K562 (cell line): ENCODE results near the gene EXOC2. TPM values are rescaled to one million over a fixed set of nuclear protein-coding genes. Genes with fewer than 3 reads are reported as not detected.

ENCODE experiments used
- ATAC-seq: fragments of 200-7000 bp; cut with Tn5 transposase; 3 replicates; pipeline ENCODE4 v1.9.1; 2020; ENCODE audit warnings: moderate library complexity
- BruUV-seq: library from RNA; stranded (reverse); fragments of 400-500 nt; replicated peaks from 2 replicates; lab custom pipeline; 2021; lab: Mats Ljungman, UMichigan
- CTCF ChIA-PET: fragments of 300-600 bp; formaldehyde crosslinking; extraction: SDS; loops from one replicate; lab custom pipeline; 2021; ENCODE audit warnings: low intra/inter-chr PET ratio; lab: Yijun Ruan, JAX
- POLR2A ChIA-PET: fragments of 300-600, 350-650 bp; sonication (Branson Sonifier 250); formaldehyde crosslinking; extraction: SDS; loops from one replicate; lab custom pipeline; 2021; ENCODE audit warnings: antibody characterized with exemption, inconsistent platforms; lab: Yijun Ruan, JAX
- DNase-seq, 4 experiments: peaks; one replicate each; pipeline versions ENCODE4 v3.0.0 to v3.0.0-alpha.2; 2011 to 2018; ENCODE audit warnings: low spot score in 3 of 4, mixed read lengths in 3 of 4; ENCODE audit errors: extremely low read depth in 1 of 4
- FAIRE-seq: peaks from 2 replicates; lab custom pipeline; 2011; peaks lifted over from hg19 to GRCh38; lab: Jason Lieb, UNC
- H2AFZ ChIP-seq: 2 replicates; pipeline ENCODE4 v1.6.0; 2011; ENCODE audit warnings: low read depth, low read length, control low read depth, inconsistent platforms
- H3K27ac ChIP-seq: fragments of 200-600 bp; 3 replicates; pipeline ENCODE4 v1.8.0; 2011; ENCODE audit warnings: low read depth, mild to moderate bottlenecking, control low read depth, inconsistent platforms, low read length, moderate library complexity, mixed read lengths; ENCODE audit errors: extremely low read depth
- H3K27me3 ChIP-seq, 2 experiments: fragments of 300-600 bp in 1 of 2; 2 replicates in 1 of 2; 3 replicates in 1 of 2; pipeline versions ENCODE4 v1.6.0 to v1.8.0; 2011; ENCODE audit warnings: inconsistent platforms in 2 of 2, low read length in 2 of 2, mild to moderate bottlenecking in 1 of 2, mixed read lengths in 1 of 2, moderate library complexity in 1 of 2; ENCODE audit not compliant: control insufficient read depth in 2 of 2, insufficient read depth in 2 of 2
- H3K36me3 ChIP-seq: fragments of 300-600 bp; 3 replicates; pipeline ENCODE4 v1.8.0; 2011; ENCODE audit warnings: mild to moderate bottlenecking, low read length, inconsistent platforms; ENCODE audit not compliant: control insufficient read depth, insufficient read depth
- H3K4me1 ChIP-seq, 2 experiments: fragments of 200-600 bp in 1 of 2; replicated peaks in 1 of 2; 2 replicates in 1 of 2; 3 replicates in 1 of 2; pipeline versions ENCODE4 v1.5.1 to v1.8.0; 2011; ENCODE audit warnings: inconsistent platforms in 2 of 2, low read length in 2 of 2, mild to moderate bottlenecking in 1 of 2, mixed read lengths in 1 of 2, moderate library complexity in 1 of 2; ENCODE audit not compliant: control insufficient read depth in 2 of 2, insufficient read depth in 2 of 2
- H3K4me2 ChIP-seq: 2 replicates; pipeline ENCODE4 v1.6.1; 2011; ENCODE audit warnings: low read length, control low read depth, inconsistent platforms, mixed read lengths; ENCODE audit not compliant: insufficient read depth
- H3K4me3 ChIP-seq: fragments of 200-600 bp; sonication (generic), shearing (Covaris generic); 2 replicates; pipeline ENCODE4 v1.5.1; 2016; ENCODE audit warnings: control low read depth, inconsistent platforms
- H3K79me2 ChIP-seq: fragments of 200-600 bp; 3 replicates; pipeline ENCODE4 v1.8.0; 2011; ENCODE audit warnings: low read length, inconsistent platforms; ENCODE audit not compliant: control insufficient read depth, insufficient read depth
- H3K9ac ChIP-seq, 2 experiments: 2 replicates each; pipeline versions ENCODE4 v1.6.0 to v1.6.1; 2011; ENCODE audit warnings: low read depth in 2 of 2, low read length in 2 of 2, control low read depth in 1 of 2, inconsistent platforms in 1 of 2, mild to moderate bottlenecking in 1 of 2, mixed read lengths in 1 of 2; ENCODE audit not compliant: insufficient read depth in 1 of 2
- H3K9me1 ChIP-seq: one replicate; pipeline ENCODE4 v1.6.0; 2011; ENCODE audit warnings: inconsistent platforms, mild to moderate bottlenecking, low read length, moderate library complexity; ENCODE audit not compliant: control insufficient read depth, insufficient read depth
- H3K9me3 ChIP-seq: replicated peaks from 2 replicates; pipeline ENCODE4 v1.5.1; 2011; ENCODE audit warnings: low read depth, low read length, inconsistent platforms; ENCODE audit not compliant: control insufficient read depth, insufficient read depth
- H4K20me1 ChIP-seq: replicated peaks from 2 replicates; pipeline ENCODE4 v1.6.1; 2011; ENCODE audit warnings: low read length, inconsistent platforms, mixed read lengths; ENCODE audit not compliant: control insufficient read depth, insufficient read depth
- CHD2 ChIP-seq: IDR thresholded peaks from 2 replicates; pipeline ENCODE4 v1.6.1; 2011; ENCODE audit warnings: low read depth, low read length
- DPF2 ChIP-seq: fragments of 450-650 bp; IDR thresholded peaks from 2 replicates; pipeline ENCODE4 v1.6.1; 2016
- ESRRB ChIP-seq: fragments of 250-450 bp; sonication (Bioruptor Pico); IDR thresholded peaks from 2 replicates; pipeline ENCODE4 v1.5.0; 2020; ENCODE audit warnings: mild to moderate bottlenecking, moderate library complexity, borderline replicate concordance
- HINFP ChIP-seq: fragments of 450-650 bp; conservative IDR thresholded peaks from 2 replicates; pipeline ENCODE4 v1.6.1; 2016; ENCODE audit warnings: missing genetic modification characterization, low read depth, mild to moderate bottlenecking, control low read depth, missing compliant biosample characterization
- HMG20A ChIP-seq: fragments of 450-650 bp; formaldehyde crosslinking; conservative IDR thresholded peaks from 2 replicates; pipeline ENCODE4 v1.4.0; 2020; ENCODE audit warnings: mild to moderate bottlenecking, mixed read lengths
- ILK ChIP-seq: fragments of 450-650 bp; IDR thresholded peaks from 2 replicates; pipeline ENCODE4 v1.6.1; 2016; ENCODE audit warnings: missing genetic modification characterization, low read depth, mild to moderate bottlenecking, missing compliant biosample characterization, moderate library complexity, borderline replicate concordance
- MCM5 ChIP-seq: fragments of 450-650 bp; IDR thresholded peaks from 2 replicates; pipeline ENCODE4 v1.6.1; 2016; ENCODE audit warnings: low read depth
- NCOA2 ChIP-seq, 2 experiments: fragments of 450-650 bp; IDR thresholded peaks; 2 replicates each; pipeline ENCODE4 v1.6.1; 2018; ENCODE audit warnings: mild to moderate bottlenecking in 2 of 2, moderate library complexity in 1 of 2; ENCODE audit not compliant: partially characterized antibody in 2 of 2
- NFATC3 ChIP-seq: fragments of 450-650 bp; IDR thresholded peaks from 2 replicates; pipeline ENCODE4 v1.6.1; 2017; ENCODE audit warnings: mild to moderate bottlenecking
- NFIC ChIP-seq: fragments of 450-650 bp; IDR thresholded peaks from 2 replicates; pipeline ENCODE4 v1.6.1; 2017; ENCODE audit warnings: mild to moderate bottlenecking, inconsistent platforms
- RBBP5 ChIP-seq: fragments of 200-600 bp; sonication (generic); IDR thresholded peaks from 2 replicates; pipeline ENCODE4 v1.6.1; 2012; ENCODE audit warnings: borderline replicate concordance, mild to moderate bottlenecking, low read length, control low read depth, inconsistent platforms; ENCODE audit not compliant: insufficient read depth, poor library complexity, severe bottlenecking
- SRSF3 ChIP-seq: fragments of 200-400 bp; formaldehyde crosslinking; IDR thresholded peaks from 2 replicates; pipeline ENCODE4 v1.6.1; 2016; ENCODE audit warnings: mild to moderate bottlenecking, low read length, moderate library complexity; ENCODE audit not compliant: insufficient read depth
- TAL1 ChIP-seq: fragments of 450-650 bp; IDR thresholded peaks from 2 replicates; pipeline ENCODE4 v1.6.1; 2016; ENCODE audit warnings: mild to moderate bottlenecking
- TFAM ChIP-seq: fragments of 250-450 bp; sonication (Bioruptor Pico); conservative IDR thresholded peaks from 2 replicates; pipeline ENCODE4 v1.5.0; 2021; ENCODE audit warnings: mild to moderate bottlenecking, moderate library complexity
- XRCC3 ChIP-seq: fragments of 450-650 bp; IDR thresholded peaks from 2 replicates; pipeline ENCODE4 v1.6.1; 2017; ENCODE audit warnings: mild to moderate bottlenecking, moderate library complexity
- ZKSCAN8 ChIP-seq: fragments of 200-800 bp; sonication (Bioruptor generic); IDR thresholded peaks from 2 replicates; pipeline ENCODE4 v1.6.1; 2016; ENCODE audit warnings: missing genetic modification characterization, missing compliant biosample characterization
- ZNF311 ChIP-seq: fragments of 250-450 bp; sonication (Bioruptor Pico); IDR thresholded peaks from 2 replicates; pipeline ENCODE4 v1.4.0; 2020; ENCODE audit warnings: mild to moderate bottlenecking, moderate library complexity
- ZNF583 ChIP-seq: fragments of 250-450 bp; sonication (Bioruptor Pico); IDR thresholded peaks from 2 replicates; pipeline ENCODE4 v1.4.0; 2020
- ZNF830 ChIP-seq: fragments of 250-450 bp; sonication (Bioruptor Pico); IDR thresholded peaks from 2 replicates; pipeline ENCODE4 v1.5.0; 2021; ENCODE audit warnings: mild to moderate bottlenecking
- WGBS: fragments of 100-300 bp; shearing (Covaris generic); methylation state at CpG from one replicate; pipeline ENCODE4 v1.1.6; 2016; ENCODE audit warnings: low coverage, mixed read lengths; ENCODE audit not compliant: insufficient coverage; ENCODE audit errors: missing lambda C conversion rate; 5-methylcytosine and 5-hydroxymethylcytosine counted together
- in situ Hi-C: fragments of 300-500 bp; cut with MboI; formaldehyde crosslinking; loops from 4 replicates; pipeline ENCODE4 v1.15.0; 2018; ENCODE audit warnings: inconsistent platforms, mixed read lengths
- intact Hi-C: fragments of 100-400 bp; cut with micrococcal nuclease; formaldehyde crosslinking; loops from 2 replicates; pipeline ENCODE4 v1.14.2; 2022
- polyA plus RNA-seq, 8 experiments: library from polyadenylated mRNA; depleted of rRNA in 4 of 8; stranded (reverse) in 5 of 8; unstranded in 3 of 8; fragments of >200 nt; fragmentation: Nextera tagmentation in 2 of 8; fragmentation: Illumina TruSeq in 1 of 8; extraction: Ambion mirVana in 2 of 8; extraction: Trizol in 1 of 8; gene quantifications; 2 replicates each; pipeline versions ENCODE4 v1.2.1 to v1.2.3, GENCODE V29; 2011 to 2014; ENCODE audit warnings: inconsistent platforms in 1 of 8, missing spikeins in 1 of 8
- total RNA-seq, 7 experiments: library from RNA; depleted of rRNA in 6 of 7; stranded (reverse); fragments of >200 nt in 6 of 7; fragmentation: Illumina TruSeq in 2 of 7; extraction: Trizol in 2 of 7; gene quantifications; 2 replicates each; pipeline versions ENCODE4 v1.2.1 to v1.2.3, GENCODE V29; 2011 to 2021; ENCODE audit warnings: low replicate concordance in 1 of 7

Gene EXOC2
- total and polyA plus RNA-seq, 9 of the 15 experiments (the other 6 are each of a cell fraction or from before 2014, with no cell fraction given), result 12.2 to 30.2 (median 24.2) TPM

DNA sequence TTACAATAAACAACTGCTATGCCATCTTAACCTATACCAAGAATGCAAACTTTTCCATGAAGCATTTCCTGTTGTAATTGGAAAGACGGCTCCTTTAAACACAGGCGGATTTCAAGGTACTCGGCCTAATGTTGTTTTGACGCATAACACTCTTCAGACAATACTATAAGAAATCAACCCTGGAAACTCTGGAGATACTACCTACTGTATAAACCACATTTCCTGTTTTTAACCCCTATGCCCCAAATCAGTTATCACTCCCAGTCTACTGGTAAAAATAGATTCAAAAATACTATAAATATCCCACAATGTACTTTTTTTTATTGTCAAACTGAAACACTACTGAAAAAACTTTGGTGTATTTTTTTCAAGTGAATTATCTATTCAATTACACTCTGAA, 183.3 kb downstream of the EXOC2 start:
- in situ Hi-C loops (no loop called here), intact Hi-C loops (no loop called here)
- Histone ChIP-seq H4K20me1 (no peaks in the 10 kb centered on the region), H3K9me3 (no peaks in the 10 kb centered on the region), H3K4me2 (no peak overlapping the region), H3K4me3 (no peak overlapping the region), H3K27ac (no peak overlapping the region), H3K27me3 (no peaks in the 10 kb centered on the region), H3K4me1 (peaks cover 0 to 3% of the 10 kb centered on the region in 2 experiments; a peak in 1 of 5 replicates), H3K9me1 (no peaks in the 10 kb centered on the region), H2AFZ (no peak overlapping the region), H3K79me2 (no peaks in the 10 kb centered on the region), H3K9ac (no peak overlapping the region), H3K36me3 (no peaks in the 10 kb centered on the region)
- BruUV-seq, result no TSS peak
- WGBS, result 77% methylated on average over 4 of the region's 4 CpGs
- ChIA-PET CTCF (no interaction called here), POLR2A (no interaction called here)
- no peak for DNase-seq
- ATAC-seq, result no peak
- no peak for FAIRE-seq
- TF ChIP-seq HINFP (tag) (no peak), ZNF583 (CRISPR knock-in tag) (no peak), TAL1 (no peak), NFIC (no peak), ZNF830 (no peak), NCOA2 (IDR thresholded peaks at IDR 0.05; ENCODE audit: partially characterized antibody in 2 of 2) (no peak), HMG20A (CRISPR knock-in tag) (no peak), RBBP5 (no peak), ZNF311 (CRISPR knock-in tag) (no peak), ZKSCAN8 (CRISPR knock-in tag) (no peak), XRCC3 (no peak), DPF2 (no peak), ESRRB (no peak), SRSF3 (no peak), CHD2 (no peak), MCM5 (no peak), NFATC3 (no peak), ILK (tag) (no peak), TFAM (CRISPR knock-in tag) (no peak)
